Fibroblast of pulmonary artery (primary cell): ENCODE measurements around the gene CAMTA1.

Source experiments
- DNase-seq: peaks from one replicate; pipeline ENCODE4 v3.0.0-alpha.2; 2010; ENCODE audit warnings: low read depth
- H3K4me3 ChIP-seq: replicated peaks from 2 replicates; pipeline ENCODE4 v1.5.1; 2011; ENCODE audit warnings: low read depth, mild to moderate bottlenecking, control low read depth, low read length, moderate library complexity
- CTCF ChIP-seq: IDR thresholded peaks from 2 replicates; pipeline ENCODE4 v1.5.1; 2011; ENCODE audit warnings: mild to moderate bottlenecking, control low read depth, low read length, inconsistent platforms; ENCODE audit errors: missing control alignments

CAMTA1 gene

GRCh38 chr1:7503691-7504437 is 718.6 kb downstream of the CAMTA1 start:
- H3K4me3 ChIP-seq, result no peak overlapping the region
- no peak for TF ChIP-seq CTCF
- no peak for DNase-seq

GRCh38 chr1:7504438-7504720 is 719.1 kb downstream of the CAMTA1 start:
- DNase-seq, result no peak
- TF ChIP-seq CTCF, result no peak
- no peak overlapping the region for H3K4me3 ChIP-seq

GRCh38 chr1:7505094-7505770 is 720.0 kb downstream of the CAMTA1 start:
- no peak for DNase-seq
- H3K4me3 ChIP-seq, result no peak overlapping the region
- TF ChIP-seq CTCF, result no peak

- no peak overlapping the region for H3K4me3 ChIP-seq
- no peak for DNase-seq
- TF ChIP-seq CTCF, result no peak
Observed at GRCh38 chr1:7505771-7506453, 720.7 kb downstream of the CAMTA1 start.

- DNase-seq, result no peak
- H3K4me3 ChIP-seq, result no peak overlapping the region
- TF ChIP-seq CTCF, result no peak
Observed at GRCh38 chr1:7506454-7507284, 721.4 kb downstream of the CAMTA1 start.

GRCh38 chr1:7507285-7508019 is 722.2 kb downstream of the CAMTA1 start:
- DNase-seq, result no peak
- TF ChIP-seq CTCF, result no peak
- no peak overlapping the region for H3K4me3 ChIP-seq
